Mucosa of rectum (tissue), 2 donors: ENCODE data around the gene RAD51B.
A peak's percentile ranks its signal among the peaks of the same experiment; 100 is the strongest.

ENCODE experiments used
- H3K27ac ChIP-seq, 2 donors: one replicate each; pipeline ENCODE4 v1.7.0; 2013; ENCODE audit warnings: inconsistent platforms in 2 of 2, low read depth in 2 of 2, low read length in 2 of 2
- H3K27me3 ChIP-seq, 2 donors: one replicate each; pipeline ENCODE4 v1.7.0; 2013; ENCODE audit warnings: low read length in 2 of 2; ENCODE audit not compliant: control insufficient read depth in 2 of 2, insufficient read depth in 2 of 2
- H3K36me3 ChIP-seq, 2 donors: one replicate each; pipeline ENCODE4 v1.7.0; 2013; ENCODE audit warnings: low read length in 2 of 2; ENCODE audit not compliant: control insufficient read depth in 2 of 2, insufficient read depth in 2 of 2
- H3K4me1 ChIP-seq, 2 donors: one replicate each; pipeline ENCODE4 v1.7.0; 2013; ENCODE audit warnings: low read length in 2 of 2, mild to moderate bottlenecking in 1 of 2; ENCODE audit not compliant: control insufficient read depth in 2 of 2, insufficient read depth in 2 of 2
- H3K4me3 ChIP-seq, 2 donors: one replicate each; pipeline ENCODE4 v1.7.0; 2013; ENCODE audit warnings: low read length in 2 of 2
- H3K9ac ChIP-seq, 2 donors: one replicate each; pipeline ENCODE4 v1.7.0; 2013; ENCODE audit warnings: low read length in 2 of 2, low read depth in 1 of 2, mild to moderate bottlenecking in 1 of 2
- H3K9me3 ChIP-seq, 2 donors: one replicate each; pipeline ENCODE4 v1.7.0; 2013; ENCODE audit warnings: low read length in 2 of 2; ENCODE audit not compliant: control insufficient read depth in 2 of 2
- donor health status: healthy.
- donor health status: Normal muscosa, but diverticular disease.

Gene RAD51B

DNA sequence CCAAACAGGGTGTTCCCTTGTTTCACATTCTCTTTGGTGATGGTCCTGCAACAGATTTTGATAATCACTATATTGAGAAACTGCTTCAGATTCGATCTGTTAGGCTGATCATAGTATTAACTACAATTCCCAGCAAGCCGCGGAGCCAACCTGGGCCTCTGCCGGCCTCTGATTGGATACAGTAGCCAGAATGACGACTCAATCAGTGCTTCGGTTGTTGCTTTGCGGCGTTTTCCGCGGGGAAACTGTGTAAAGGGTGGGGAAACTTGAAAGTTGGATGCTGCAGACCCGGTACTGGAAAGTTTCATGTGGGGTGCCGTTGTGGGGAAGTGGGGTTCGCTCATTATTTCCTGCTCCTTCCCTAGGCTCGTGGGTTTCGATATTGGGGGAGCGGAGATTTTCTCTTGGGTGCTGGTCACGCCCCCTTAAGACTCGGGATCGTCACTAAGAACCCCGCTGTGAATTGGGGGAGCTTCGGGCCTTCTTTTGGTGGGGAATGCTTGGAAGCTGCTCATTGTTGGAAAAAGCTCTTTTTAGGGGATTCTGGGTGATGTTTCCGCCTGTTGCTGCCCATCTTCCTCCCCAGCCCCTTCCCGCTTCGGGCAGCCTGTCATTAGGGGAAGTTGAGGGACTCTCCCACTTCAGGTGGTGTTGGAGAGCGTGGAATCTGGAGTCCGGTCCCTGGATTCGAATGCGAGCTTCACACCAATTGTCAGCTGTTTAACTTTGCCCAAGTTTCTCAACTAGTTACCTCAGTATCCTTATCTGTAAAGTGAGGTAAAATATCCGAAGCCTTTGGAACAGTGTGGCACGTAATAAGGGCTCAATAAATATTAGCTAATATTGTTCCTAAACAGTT lies at the start of gene RAD51B:
TSS of gene RAD51B (plus strand) at position 217 of the 859 bp plus-strand sequence.
- peak within 1 kb of the TSS; percentile 88 to 94 for H3K9ac ChIP-seq
- H3K36me3 ChIP-seq, result no peaks in the 10 kb centered on the region
- H3K27me3 ChIP-seq, result no peaks in the 10 kb centered on the region
- peak within 1 kb of the TSS; percentile 77 to 79 for H3K27ac ChIP-seq
- no peaks in the 10 kb centered on the region for H3K9me3 ChIP-seq
- H3K4me1 ChIP-seq, result peaks cover 16 to 29% of the 10 kb centered on the region in 2 donors
- H3K4me3 ChIP-seq, result peak within 1 kb of the TSS; percentile 94 to 99

DNA sequence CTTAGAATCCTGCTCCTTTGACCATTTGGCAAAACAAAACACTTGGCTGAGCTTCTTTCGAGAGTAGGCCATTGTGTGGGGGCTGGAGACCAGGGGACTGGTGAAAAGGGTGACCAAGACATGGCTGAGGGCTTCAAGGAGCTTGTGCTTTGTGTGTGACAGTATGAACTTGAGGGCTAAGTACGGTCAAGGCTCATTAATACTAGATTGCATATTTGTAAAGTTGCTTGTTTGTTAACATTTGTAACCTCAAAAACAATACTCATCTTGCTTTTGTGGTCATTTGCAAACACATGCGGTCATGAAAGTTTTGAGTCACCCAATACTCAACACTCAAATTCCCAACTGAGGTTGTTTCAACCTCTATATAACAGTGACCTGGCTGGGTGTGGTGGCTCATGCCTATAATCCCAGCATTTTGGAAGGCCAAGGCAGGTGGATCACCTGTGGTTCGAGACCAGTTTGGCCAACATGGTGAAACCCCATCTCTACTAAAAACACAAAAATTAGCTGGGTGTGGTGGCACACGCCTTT lies 45.7 kb upstream of the RAD51B start:
- Histone ChIP-seq H3K9ac (no peak overlapping the region), H3K36me3 (peaks cover 83 to 85% of the 10 kb centered on the region in 2 donors), H3K9me3 (no peaks in the 10 kb centered on the region), H3K4me1 (no peaks in the 10 kb centered on the region), H3K4me3 (no peak overlapping the region), H3K27ac (no peak overlapping the region), H3K27me3 (no peaks in the 10 kb centered on the region)

DNA sequence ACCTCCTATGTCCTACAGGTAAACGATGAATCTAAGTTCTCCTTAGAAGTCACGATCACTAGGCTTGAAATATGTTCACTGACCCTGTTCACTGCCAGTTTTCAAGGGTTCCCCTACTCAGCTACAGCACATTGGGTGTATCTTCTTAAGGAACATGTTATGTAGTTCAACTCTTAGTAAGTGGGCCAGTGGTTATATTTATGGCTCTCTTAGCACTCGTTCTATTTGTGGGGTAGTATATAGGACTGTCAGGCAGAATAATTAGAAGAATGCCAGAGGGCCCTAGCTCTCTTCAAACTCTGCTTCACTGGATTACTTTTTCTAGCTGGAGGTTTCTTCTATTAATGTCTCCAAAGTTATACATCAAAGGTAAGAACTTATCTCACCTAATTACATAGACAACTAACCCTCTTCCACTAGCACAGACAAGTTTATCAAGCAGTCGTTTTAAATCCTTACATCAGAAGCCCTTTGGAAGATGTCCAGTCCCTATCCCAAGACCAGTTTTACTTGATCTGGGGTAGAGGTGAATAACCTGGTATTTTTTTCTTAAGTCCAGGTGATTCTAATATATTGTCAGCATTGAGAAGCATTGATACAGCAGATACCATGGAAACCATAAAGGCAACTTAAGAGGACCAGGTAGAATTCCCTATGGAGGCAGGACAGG lies 42.8 kb upstream of the RAD51B start:
- Histone ChIP-seq H3K36me3 (peaks cover 78 to 84% of the 10 kb centered on the region in 2 donors), H3K9me3 (no peaks in the 10 kb centered on the region), H3K9ac (no peak overlapping the region), H3K27ac (no peak overlapping the region), H3K27me3 (no peaks in the 10 kb centered on the region), H3K4me3 (no peak overlapping the region), H3K4me1 (no peaks in the 10 kb centered on the region)

DNA sequence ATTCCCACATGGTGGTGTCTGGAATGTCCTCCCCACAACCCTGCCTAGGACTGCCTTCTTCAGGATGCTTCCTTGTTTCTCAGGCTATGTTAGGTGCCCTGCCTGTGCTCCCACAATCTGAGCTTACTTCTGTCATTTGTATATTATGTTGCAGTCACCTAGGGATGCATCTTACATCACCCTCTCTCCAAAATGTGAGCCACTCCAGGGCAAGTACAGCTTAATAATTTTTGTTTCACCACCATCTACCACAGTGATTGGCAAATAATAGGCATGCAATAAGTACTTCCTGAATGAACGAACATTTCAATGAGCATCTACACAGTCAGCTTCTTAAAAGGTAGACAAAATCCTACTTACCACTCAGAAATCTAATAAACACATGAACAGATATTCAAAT lies 40.8 kb upstream of the RAD51B start:
- Histone ChIP-seq H3K4me1 (no peaks in the 10 kb centered on the region), H3K27ac (no peak overlapping the region), H3K9ac (no peak overlapping the region), H3K4me3 (no peak overlapping the region), H3K9me3 (no peaks in the 10 kb centered on the region), H3K27me3 (no peaks in the 10 kb centered on the region), H3K36me3 (peaks cover 77 to 86% of the 10 kb centered on the region in 2 donors)

GRCh38 chr14:67782090-67782489 lies 37.5 kb upstream of the RAD51B start:
- Histone ChIP-seq H3K9me3 (no peaks in the 10 kb centered on the region), H3K36me3 (peaks cover 78 to 86% of the 10 kb centered on the region in 2 donors), H3K4me3 (no peak overlapping the region), H3K27me3 (no peaks in the 10 kb centered on the region), H3K4me1 (no peaks in the 10 kb centered on the region), H3K27ac (no peak overlapping the region), H3K9ac (no peak overlapping the region)

GRCh38 chr14:67784244-67784823 lies 35.2 kb upstream of the RAD51B start:
- Histone ChIP-seq H3K4me3 (no peak overlapping the region), H3K9ac (no peak overlapping the region), H3K4me1 (no peaks in the 10 kb centered on the region), H3K9me3 (no peaks in the 10 kb centered on the region), H3K36me3 (peaks cover 82 to 89% of the 10 kb centered on the region in 2 donors), H3K27ac (no peak overlapping the region), H3K27me3 (no peaks in the 10 kb centered on the region)

- Histone ChIP-seq H3K27ac (no peak overlapping the region), H3K9me3 (no peaks in the 10 kb centered on the region), H3K4me3 (no peak overlapping the region), H3K27me3 (no peaks in the 10 kb centered on the region), H3K4me1 (no peaks in the 10 kb centered on the region), H3K36me3 (peaks cover 88 to 92% of the 10 kb centered on the region in 2 donors), H3K9ac (no peak overlapping the region)
Observed at GRCh38 chr14:67785270-67786109, 34.1 kb upstream of the RAD51B start.

DNA sequence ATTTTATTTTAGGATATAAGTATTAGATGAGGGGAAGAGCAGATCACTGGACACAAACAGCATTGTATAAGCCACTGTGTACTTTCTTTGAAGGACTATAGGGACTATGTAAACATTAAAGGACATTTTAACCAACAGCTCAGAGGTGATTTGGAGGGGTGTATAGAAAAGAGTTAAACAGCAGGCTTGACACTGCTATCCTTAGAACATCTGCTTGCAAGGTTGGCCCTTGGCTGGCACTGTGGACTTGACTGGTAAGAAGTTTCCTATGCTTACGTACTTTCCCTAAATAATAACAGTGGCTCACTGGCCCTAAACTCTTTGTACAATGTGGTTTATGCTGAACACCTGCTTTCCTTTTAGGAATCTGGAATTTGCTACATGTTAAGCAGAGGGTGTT lies 31.9 kb upstream of the RAD51B start:
- Histone ChIP-seq H3K27ac (no peak overlapping the region), H3K36me3 (peaks cover 78% of the 10 kb centered on the region in 2 donors), H3K9me3 (no peaks in the 10 kb centered on the region), H3K9ac (no peak overlapping the region), H3K4me1 (no peaks in the 10 kb centered on the region), H3K27me3 (no peaks in the 10 kb centered on the region), H3K4me3 (no peak overlapping the region)

GRCh38 chr14:67798731-67799130 lies 20.8 kb upstream of the RAD51B start:
- Histone ChIP-seq H3K36me3 (peaks cover 69% of the 10 kb centered on the region in 2 donors), H3K27ac (no peak overlapping the region), H3K4me3 (no peak overlapping the region), H3K9ac (no peak overlapping the region), H3K9me3 (no peaks in the 10 kb centered on the region), H3K4me1 (no peaks in the 10 kb centered on the region), H3K27me3 (no peaks in the 10 kb centered on the region)
